PC-9 (cell line): Measurements from ENCODE around the gene ASB13.

Experiments used
- EZH2 ChIP-seq: fragments of 200-600 bp; sonication (generic); IDR thresholded peaks from 2 replicates; pipeline ENCODE4 v1.8.0; 2017; ENCODE audit warnings: antibody characterized with exemption, low read depth
- TF ChIP-seq, protein P1 (sequence below): fragments of 200-600 bp; sonication (generic); conservative IDR thresholded peaks from 2 replicates; pipeline ENCODE4 v1.6.1; 2017; ENCODE audit warnings: mixed run types, antibody characterized with exemption, mild to moderate bottlenecking, moderate library complexity

DNA sequence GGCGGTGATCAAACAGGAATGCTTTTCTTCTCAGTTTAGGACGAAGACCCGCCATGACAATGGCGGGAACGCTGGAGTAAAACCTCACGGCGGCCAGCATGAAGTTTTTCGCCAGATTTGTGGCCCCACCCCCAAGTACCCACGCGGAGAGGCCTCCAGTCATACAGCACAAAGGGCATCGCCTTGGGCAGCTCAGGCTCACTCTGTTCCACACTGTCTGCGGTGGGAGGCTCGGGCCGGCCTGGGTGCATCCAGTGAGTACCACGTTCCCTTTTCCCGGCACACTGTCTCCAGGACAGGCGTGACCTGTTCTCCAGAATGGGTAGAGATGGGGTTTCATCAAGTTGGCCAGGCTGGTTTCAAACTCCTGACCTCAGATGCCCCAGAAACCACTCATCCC is 27.3 kb downstream of the ASB13 start:
- TF ChIP-seq, protein P1, sequence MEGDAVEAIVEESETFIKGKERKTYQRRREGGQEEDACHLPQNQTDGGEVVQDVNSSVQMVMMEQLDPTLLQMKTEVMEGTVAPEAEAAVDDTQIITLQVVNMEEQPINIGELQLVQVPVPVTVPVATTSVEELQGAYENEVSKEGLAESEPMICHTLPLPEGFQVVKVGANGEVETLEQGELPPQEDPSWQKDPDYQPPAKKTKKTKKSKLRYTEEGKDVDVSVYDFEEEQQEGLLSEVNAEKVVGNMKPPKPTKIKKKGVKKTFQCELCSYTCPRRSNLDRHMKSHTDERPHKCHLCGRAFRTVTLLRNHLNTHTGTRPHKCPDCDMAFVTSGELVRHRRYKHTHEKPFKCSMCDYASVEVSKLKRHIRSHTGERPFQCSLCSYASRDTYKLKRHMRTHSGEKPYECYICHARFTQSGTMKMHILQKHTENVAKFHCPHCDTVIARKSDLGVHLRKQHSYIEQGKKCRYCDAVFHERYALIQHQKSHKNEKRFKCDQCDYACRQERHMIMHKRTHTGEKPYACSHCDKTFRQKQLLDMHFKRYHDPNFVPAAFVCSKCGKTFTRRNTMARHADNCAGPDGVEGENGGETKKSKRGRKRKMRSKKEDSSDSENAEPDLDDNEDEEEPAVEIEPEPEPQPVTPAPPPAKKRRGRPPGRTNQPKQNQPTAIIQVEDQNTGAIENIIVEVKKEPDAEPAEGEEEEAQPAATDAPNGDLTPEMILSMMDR: no peak
- TF ChIP-seq EZH2: no peak
